ENCODE data around the gene PSMA7.

Gene PSMA7

DNA sequence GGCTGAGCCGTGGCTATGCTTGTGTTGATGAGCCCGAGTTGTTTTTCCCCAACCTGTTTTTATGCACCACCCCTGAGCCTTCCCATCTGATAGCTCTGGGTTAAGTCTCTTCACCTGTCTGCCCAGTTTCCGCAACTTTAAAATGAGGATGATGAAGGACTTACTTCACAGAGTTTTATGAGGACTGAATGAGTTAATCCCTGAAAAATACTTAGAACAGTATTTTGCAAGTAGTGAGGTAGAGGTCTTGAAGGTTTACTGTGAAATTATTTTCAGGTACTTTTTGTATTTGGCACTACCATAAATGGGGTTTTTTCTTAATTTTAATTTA, 42.9 kb upstream of the PSMA7 start:
- TF ChIP-seq, protein P1, sequence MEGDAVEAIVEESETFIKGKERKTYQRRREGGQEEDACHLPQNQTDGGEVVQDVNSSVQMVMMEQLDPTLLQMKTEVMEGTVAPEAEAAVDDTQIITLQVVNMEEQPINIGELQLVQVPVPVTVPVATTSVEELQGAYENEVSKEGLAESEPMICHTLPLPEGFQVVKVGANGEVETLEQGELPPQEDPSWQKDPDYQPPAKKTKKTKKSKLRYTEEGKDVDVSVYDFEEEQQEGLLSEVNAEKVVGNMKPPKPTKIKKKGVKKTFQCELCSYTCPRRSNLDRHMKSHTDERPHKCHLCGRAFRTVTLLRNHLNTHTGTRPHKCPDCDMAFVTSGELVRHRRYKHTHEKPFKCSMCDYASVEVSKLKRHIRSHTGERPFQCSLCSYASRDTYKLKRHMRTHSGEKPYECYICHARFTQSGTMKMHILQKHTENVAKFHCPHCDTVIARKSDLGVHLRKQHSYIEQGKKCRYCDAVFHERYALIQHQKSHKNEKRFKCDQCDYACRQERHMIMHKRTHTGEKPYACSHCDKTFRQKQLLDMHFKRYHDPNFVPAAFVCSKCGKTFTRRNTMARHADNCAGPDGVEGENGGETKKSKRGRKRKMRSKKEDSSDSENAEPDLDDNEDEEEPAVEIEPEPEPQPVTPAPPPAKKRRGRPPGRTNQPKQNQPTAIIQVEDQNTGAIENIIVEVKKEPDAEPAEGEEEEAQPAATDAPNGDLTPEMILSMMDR (IDR thresholded peaks at IDR 0.05; ENCODE audit: borderline replicate concordance, control extremely low read depth, extremely low read depth, insufficient read depth, missing control alignments), result no peak
- in situ Hi-C loops (cut with MboI; ENCODE audit: low sequenced_read_pairs, unreplicated experiment), result no loop called here
- DNase-seq (ENCODE audit: low spot score), result no peak

- TF ChIP-seq, protein P1 (IDR thresholded peaks at IDR 0.05; ENCODE audit: borderline replicate concordance, control extremely low read depth, extremely low read depth, insufficient read depth, missing control alignments), result no peak
- no peak for DNase-seq (ENCODE audit: low spot score)
- in situ Hi-C loops (cut with MboI; ENCODE audit: low sequenced_read_pairs, unreplicated experiment), result no loop called here
Measured at GRCh38 chr20:62183426-62184142, 40.4 kb upstream of the PSMA7 start.

DNA sequence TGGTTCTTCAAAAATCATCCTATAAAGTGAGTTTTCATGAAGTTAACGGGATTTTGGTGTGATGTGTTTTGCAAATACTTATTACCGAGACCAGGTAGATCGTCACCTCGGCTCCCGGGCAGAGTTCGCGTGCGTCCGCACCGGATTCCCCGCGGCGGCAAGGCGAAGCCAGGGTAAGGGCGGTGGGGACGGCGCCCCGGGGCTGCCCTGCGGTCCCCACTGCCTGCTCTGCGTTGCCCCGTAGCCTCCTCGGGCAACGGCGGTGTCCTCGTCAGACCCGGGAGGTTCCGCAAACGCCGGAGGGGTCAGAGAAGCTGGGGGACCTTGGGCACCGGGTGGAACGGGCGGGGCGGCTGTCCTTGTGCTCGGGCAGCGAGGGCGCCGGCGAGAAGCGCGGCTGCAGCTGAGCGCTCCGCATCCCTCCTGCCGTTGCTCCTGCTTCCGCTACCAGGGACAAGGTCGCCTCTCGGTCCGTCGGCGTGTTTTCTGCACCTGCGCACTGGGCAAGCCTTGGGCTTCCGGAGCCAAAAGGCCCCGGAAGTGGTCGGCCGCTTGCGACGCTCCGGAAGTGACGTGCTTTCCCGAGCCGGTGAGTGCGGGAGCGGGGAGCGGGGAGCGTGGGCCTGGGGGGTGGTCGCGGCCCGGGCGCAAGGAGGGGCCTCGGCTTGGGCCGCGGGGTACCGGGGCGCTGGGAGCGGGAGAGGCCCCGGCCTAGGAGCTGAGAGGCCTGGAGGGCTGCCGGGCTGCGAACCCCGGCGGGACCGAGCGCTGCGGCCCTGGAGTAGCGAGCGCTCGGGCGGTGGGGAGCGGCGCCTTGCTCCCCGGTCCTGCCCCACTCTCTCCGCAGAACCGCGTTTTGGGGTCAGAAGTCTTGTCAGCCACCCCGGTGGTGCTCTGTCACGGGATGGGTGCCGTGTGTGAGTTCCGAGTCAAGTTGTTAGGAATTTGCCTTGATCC, 39.6 kb upstream of the PSMA7 start, which contains the start of gene MTG2:
TSS of gene MTG2 (plus strand) at position 560 of the 957 bp plus-strand sequence. CDS start 10,393 bp downstream, outside the sequence.
- in situ Hi-C loops (cut with MboI; ENCODE audit: low sequenced_read_pairs, unreplicated experiment), result no loop called here
- TF ChIP-seq, protein P1 (IDR thresholded peaks at IDR 0.05; ENCODE audit: borderline replicate concordance, control extremely low read depth, extremely low read depth, insufficient read depth, missing control alignments), result no peak
- DNase-seq (ENCODE audit: low spot score), result peak; percentile 100

- DNase-seq (ENCODE audit: low spot score), result no peak
- TF ChIP-seq, protein P1 (IDR thresholded peaks at IDR 0.05; ENCODE audit: borderline replicate concordance, control extremely low read depth, extremely low read depth, insufficient read depth, missing control alignments), result no peak
- in situ Hi-C loops (cut with MboI; ENCODE audit: low sequenced_read_pairs, unreplicated experiment), result no loop called here
Measured at GRCh38 chr20:62181808-62182207, 38.6 kb upstream of the PSMA7 start.

DNA sequence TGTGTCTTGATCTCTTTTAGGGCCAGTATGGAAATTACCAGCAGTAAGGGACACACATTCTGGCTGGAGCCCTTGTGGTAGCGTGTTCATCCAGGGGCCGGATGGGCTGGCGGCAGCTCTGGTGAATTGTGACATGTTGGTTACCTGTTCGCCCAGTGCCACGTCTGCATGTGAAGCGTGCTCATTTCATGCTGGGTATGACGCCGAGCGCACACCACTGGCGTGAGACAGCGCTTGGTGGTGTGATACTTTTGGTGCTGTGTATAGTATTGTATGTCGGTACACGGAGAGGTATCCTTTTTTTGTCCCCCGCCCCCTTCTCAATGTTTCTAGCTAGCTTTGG, 35.9 kb upstream of the PSMA7 start:
- in situ Hi-C loops (cut with MboI; ENCODE audit: low sequenced_read_pairs, unreplicated experiment), result no loop called here
- no peak for DNase-seq (ENCODE audit: low spot score)
- TF ChIP-seq, protein P1 (IDR thresholded peaks at IDR 0.05; ENCODE audit: borderline replicate concordance, control extremely low read depth, extremely low read depth, insufficient read depth, missing control alignments), result no peak

DNA sequence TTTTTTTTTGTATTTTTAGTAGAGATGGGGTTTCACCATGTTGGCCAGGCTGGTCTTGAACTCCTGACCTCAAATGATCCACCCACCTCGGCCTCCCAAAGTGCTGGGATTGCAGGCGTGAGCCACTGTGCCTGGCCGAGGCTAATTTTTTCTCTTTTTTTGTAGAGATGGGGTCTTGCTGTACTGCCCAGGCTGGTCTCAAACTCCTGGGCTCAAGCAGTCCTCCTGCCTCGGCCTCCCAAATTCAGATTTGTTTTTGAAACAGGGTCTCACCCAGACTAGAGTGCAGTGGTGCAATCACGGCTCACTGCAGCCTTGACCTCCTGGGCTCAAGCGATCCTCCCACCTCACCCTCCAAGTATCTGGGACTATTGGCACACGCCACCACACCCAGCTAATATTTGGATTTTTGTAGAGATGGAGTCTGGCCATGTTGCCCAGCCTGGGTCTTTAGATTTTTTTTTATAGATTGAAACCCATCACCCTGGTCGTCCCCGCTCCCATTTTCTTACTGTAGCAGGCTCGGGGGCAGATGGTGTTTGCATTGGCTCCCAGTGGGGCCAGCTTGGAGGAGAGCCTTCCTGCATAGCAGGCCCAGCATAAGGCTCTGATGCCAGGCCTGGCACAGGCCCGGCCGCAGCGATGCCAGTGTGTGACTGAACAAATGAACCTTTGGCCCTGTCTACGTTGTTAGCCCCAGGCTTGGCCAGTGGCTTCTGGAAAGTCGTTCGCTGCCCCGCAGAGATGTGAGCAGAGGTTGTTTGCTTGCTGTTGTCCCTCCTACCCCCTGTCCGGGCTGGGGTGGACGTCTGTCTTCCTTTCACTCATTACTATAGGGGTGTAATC, 35.3 kb upstream of the PSMA7 start:
- TF ChIP-seq, protein P1 (IDR thresholded peaks at IDR 0.05; ENCODE audit: borderline replicate concordance, control extremely low read depth, extremely low read depth, insufficient read depth, missing control alignments), result no peak
- DNase-seq (ENCODE audit: low spot score), result no peak
- in situ Hi-C loops (cut with MboI; ENCODE audit: low sequenced_read_pairs, unreplicated experiment), result no loop called here

Measured in GM13976 (cell line).